ENCODE measurements around the gene MTIF3.
"Not testable (repeated sequence)": the region's sequence is repeated elsewhere in the genome, so short reads cannot be mapped to it uniquely, and the experiment has no call there.

The MTIF3 gene

DNA sequence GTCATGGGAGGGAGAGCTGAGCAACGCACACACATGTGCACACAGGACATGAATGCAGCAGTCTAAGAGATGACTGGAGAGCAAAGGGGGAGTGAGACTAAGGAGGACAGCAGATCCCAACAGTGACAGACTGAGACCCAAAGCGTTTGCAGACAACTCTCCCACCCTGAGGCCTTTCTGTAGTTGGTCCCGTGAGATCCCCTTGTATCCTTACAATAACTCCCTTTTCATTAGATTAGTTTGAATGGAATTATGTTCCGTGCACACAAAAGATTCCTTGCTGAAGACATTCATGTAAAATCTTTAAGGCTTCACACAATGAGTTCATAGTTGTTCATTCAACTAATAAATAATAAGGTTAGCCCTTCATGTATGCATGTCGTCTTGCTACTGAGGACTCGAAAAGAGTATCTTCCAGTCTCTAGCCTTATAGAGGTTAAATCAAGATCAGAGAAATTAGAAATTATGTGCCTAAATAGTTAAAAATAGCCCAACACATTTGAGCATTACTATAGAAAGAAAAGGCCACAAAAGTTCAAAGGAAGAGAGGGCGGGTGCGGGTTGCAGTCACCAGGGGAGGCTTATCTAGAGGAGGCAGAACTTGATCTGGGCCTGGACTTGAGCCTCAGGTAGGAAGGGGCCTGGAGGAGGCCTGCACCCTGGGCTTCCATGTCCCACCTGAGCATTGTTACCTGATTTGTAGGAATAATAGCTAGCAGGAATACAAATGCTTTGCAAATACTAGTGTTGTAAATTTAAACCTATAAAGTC is 29.1 kb downstream of the MTIF3 start:
- H3K4me3 ChIP-seq (ENCODE audit: low read depth, low read length), result no peak overlapping the region

DNA sequence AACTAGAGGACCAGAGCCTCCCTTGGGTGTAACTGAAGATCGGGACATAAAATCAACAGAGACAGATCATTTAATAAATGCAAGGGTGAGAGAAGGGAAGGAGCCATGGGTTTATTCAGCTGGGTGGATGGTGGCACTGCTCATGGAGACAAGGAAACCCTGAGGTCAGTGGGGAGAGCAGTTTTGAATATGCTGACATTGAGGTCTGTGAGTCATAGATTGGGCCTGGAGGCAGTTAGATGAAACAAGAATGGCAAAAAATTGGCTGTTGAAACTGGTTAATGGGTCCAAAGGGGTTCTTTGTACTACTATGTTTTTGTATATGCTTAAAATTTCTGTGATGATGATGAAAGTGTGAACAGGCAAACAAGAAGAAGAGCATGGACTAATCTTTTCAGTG is 31.0 kb downstream of the MTIF3 start:
- H3K4me3 ChIP-seq (ENCODE audit: low read depth, low read length), result no peak overlapping the region

DNA sequence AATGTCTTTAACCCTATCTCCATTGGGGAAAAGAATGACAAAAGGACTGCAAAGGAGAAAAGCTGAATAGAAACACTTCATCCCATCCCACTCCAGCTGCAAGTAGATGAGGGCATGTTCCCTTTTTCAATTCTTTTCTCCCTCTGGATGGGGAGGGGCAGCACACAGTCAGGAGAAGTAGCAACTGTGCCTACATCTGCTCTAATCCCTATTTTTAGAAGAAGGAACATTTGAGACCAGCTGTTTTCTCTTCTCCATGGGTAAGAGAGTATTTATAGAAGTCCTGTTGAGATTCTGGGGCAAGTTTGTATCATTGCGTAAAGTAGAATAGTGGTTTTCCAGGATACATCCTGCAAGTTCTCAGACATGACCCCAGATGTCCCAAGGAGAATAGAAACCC is 35.2 kb downstream of the MTIF3 start:
- H3K4me3 ChIP-seq (ENCODE audit: low read depth, low read length), result no peak overlapping the region

DNA sequence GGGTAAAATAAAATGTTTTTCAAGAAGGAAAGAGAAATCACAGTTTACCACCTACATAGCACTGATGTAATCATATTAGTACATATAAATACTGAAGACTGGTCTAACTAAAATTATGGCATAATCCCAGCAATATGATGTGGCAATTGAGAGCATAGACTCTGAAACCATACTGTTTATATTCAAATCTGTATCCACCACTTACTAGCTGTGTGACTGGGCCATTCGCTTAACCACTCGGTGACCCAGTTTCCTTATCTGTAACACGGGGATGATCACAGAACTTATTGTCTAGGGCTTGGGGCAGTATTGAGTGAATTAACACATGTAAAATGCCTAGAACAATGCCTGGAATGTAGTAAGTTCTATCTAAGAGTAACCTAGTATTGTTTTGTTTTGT is 39.0 kb downstream of the MTIF3 start:
- no peak overlapping the region for H3K4me3 ChIP-seq (ENCODE audit: low read depth, low read length)

DNA sequence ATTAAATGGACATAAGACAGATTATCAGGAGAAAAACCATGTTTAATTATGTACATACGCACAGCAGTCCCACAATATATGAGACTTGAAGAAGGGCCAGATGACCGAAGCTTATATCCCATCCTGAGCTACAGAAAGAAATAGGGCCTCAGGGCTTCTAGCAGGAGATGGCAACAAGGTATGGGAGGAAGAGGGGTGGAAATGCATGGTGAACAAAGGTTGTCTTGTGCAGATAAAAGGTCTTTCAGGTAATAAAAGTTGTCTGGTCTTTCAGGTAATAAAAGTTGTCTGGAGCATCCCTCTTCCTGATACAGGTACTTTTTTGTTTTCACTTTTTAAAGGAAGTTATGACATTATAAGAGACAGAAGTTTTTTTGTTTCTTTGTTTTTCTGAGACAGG is 41.4 kb downstream of the MTIF3 start:
- no peak overlapping the region for H3K4me3 ChIP-seq (ENCODE audit: low read depth, low read length)

DNA sequence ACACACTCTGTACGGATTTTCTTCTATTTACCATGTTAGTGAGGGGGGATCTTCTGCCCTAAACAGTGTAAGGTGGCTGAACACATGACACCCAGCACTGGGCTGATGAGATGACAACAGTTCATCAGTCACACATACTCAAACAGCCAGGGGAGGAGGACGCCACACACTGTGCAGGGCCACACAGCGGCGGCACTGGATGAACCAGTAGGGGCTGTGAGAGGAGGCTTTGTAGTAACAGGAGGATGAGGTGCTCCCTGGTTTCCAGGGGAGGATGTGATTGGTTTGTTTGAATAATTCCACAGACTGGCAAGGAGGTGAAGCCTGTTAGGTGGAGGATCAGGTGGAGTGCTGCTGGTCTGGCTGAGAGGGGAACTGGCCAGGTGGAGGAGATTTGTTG is 42.3 kb downstream of the MTIF3 start:
- H3K4me3 ChIP-seq (ENCODE audit: low read depth, low read length), result no peak overlapping the region

DNA sequence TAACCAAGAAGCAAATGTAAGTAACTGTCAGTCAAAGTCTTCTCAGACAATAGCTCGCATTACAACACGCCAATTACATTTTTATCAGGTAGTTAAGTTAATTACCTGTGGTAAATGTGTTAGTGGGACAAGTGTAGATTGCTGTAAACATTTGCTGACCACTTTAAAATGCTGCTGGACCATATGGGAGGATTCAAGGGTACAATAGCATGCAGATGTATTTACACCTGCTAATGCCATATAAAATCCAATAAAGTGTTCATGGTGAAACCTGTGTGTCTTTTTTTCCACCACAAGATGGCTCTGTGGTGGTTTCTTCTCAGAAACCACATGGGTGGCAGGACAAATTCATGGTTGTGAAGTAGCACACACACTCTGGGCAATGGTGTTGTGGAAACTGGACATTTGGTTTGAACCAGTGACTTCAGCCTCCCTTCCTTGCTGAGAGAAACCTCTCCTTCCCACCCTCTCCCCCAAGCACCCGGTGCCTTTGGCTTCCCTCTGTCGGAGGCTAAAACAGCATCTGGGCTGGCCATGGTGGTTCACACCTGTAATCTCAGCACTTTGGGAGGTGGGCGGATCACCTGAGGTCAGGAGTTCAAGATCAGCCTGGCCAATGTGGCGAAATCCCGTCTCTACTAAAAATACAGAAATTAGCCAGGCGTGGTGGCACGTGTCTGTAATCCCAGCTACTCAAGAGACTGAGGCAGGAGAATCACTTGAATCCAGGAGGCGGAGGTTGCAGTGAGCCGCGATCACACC is 44.0 kb downstream of the MTIF3 start:
- no peak overlapping the region for H3K4me3 ChIP-seq (ENCODE audit: low read depth, low read length)

DNA sequence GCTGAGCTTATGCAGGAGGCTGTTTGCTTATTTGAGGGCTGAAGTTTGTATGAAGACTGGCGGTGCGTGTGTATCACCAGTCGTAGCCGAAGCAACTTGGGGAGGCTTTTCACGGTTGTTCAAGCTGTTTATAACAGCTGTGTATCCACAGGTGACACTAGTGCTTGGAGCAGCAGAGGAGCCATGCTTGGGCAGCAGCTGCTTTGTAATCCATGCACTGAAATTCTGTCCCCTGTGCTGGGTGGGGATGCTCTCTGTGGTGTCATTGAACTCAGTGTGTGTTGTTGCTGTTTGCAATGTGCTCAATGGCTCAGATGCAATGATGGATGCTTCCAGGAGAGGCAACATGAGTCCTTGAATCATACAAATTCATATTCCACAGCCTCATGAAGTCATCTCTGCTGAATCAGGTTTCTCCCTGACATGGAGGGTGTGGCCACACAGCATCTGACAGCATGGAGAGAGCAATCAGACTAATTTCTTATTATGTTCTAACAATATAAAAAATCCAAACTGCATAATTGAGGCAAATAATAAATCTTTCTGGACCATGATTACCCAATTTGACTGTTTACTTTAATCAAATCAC is 44.7 kb downstream of the MTIF3 start:
- H3K4me3 ChIP-seq (ENCODE audit: low read depth, low read length), result no peak overlapping the region

DNA sequence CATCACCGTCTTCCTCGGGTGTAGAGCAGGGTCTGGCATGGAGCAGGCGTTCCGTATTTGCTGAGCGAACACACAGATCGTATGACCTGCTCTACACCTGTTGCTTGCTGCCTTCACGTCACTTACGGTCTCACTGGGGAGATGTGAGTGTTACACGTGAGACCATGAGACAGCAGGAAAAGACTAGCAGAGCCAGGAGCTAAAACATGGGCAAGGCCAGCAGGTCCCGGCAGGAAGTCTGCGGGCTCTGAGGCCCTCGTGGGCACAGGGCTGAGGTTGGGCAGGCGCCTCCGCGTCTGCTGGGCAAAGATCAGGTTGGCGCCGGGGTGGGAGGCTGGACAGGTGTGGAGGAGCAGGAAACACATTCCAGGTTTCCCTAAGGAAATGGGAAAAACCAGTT is 45.7 kb downstream of the MTIF3 start:
- no peak overlapping the region for H3K4me3 ChIP-seq (ENCODE audit: low read depth, low read length)

DNA sequence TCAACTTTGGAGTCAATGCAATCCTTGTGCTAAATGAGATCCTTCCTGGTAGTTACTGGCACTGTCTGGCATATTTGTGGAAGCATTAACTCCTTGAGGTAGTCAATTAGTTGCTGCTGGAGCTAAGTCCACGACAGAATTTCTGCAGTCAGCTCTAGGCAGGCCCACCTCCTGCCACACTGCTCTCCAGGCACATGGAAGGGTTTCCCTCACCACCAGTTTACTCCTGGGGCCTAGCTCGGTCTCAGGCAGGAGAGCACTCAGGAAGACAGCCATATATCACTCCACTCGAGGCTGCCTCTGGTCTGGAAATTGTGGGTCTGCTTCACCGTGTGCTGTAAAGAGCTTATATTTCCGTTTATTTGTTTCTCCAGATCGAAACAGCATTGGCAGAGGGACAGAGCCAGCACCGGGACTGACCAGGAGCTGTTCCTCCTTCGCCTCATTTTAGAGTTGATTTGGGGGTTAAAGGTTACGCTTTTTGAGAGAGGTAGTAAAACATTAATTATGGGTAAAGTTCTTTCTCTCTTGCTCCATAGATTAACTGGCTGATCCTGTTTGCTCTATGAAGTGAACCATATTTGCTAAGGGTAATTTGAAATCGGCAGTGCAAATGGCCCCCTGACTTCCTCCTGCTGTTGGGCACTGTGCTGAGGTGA is 46.5 kb downstream of the MTIF3 start:
- H3K4me3 ChIP-seq (ENCODE audit: low read depth, low read length), result no peak overlapping the region

DNA sequence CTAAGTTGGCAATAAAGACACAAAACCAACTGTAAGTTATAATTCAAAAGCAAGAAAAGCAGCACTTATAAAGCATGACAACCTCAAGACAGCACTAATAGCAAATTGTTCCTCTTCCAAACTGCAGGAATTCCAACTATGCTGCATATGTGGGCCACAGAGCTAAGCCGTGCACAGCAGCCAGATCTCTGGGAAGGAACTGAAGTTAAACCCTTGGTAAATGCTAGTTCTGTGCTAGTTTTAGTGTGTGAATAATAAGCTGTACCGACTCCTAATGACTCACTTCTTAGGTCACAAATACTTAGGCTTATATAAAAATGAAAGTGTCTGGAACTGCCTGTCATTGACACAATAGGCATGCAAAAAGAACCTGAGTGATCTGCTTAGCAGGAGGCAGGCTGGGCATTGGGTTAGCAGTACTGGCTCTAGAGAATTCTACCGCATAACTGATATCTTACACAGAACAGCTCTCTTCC is 47.1 kb downstream of the MTIF3 start:
- H3K4me3 ChIP-seq (ENCODE audit: low read depth, low read length), result no peak overlapping the region

DNA sequence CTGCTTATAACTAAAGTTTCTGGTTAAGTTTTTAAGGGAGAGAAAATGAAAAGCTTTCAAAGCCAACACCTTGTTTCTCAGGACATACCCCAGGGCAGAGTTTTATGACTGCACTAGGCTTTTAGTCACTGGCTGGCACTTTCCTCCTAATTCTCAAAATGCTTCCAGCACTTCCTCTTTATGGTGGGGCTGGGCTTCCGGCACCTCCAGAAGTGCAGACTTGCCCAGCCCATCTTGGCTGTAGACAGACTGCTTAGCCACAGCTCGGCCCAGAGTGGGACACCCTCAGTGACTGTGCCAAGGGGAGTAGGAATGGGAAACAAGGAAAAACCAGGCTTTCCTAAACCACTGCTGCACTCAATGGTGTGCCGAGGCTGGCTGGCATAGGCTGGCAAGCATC is 49.2 kb downstream of the MTIF3 start:
- H3K4me3 ChIP-seq (ENCODE audit: low read depth, low read length), result no peak overlapping the region

DNA sequence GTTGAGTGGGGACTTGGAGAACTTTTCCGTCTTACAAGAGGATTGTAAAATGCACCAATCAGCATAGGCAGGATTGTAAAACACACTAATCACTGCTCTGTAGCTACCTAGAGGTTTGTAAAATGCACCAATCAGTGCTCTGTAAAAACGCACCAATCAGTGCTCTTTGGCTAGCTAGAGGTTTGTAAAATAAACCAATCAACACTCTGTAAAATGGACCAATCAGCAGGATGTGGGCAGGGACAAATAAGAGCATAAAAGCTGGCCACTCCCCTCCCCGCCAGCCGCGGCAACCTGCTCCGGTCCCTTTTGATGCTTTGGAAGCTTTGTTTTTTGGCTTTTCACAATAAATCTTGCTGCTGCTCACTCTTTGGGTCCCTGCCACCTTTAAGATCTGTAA is 50.0 kb downstream of the MTIF3 start:
- H3K4me3 ChIP-seq (ENCODE audit: low read depth, low read length), result not testable (repeated sequence)

DNA sequence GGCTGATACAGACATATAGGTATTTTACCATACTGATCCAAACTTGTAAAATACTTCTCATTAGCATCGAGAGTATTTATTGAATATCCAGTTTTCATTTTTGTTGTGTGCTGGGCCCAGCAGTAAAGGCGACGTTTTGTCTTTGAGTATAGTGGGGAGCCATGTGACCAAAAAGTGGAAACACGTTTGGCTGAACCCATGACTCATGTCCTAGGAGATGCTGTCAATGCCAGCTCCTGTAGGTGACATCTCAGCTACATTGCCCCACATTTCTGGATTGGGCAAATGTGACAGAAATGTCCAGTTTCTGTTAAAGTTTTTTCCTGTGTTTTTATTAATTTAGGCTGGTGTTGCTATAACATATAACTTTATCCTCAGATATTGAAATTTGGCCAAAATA is 52.0 kb downstream of the MTIF3 start:
- H3K4me3 ChIP-seq (ENCODE audit: low read depth, low read length), result no peak overlapping the region

DNA sequence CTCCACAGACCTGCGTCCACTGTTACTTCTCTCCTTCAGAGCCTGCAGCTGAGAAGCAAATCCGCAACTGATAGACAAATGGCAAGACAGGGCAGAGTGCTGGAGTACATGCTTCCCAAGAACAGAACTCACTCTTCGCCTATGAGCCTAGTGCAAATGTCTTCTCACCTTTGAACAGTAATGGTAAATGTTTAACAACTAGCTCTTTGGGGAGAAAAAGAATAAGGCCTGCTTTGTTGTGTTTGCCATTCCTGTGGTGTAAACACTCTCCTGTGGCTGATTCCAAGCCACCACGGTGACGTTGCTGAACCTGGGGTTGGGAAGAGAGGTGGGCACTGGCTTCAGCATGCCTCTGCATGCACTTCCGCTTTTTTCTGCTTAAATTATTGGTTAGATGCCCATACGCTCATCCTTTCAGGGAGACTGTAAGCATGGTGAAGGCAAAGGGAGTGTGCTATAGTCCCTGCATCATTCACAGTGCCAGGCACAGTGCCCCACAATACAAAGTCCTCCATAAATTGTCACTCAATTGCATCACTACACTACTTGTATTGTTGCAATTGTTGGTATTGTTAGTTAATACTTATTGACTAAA is 54.0 kb downstream of the MTIF3 start:
- H3K4me3 ChIP-seq (ENCODE audit: low read depth, low read length), result no peak overlapping the region

DNA sequence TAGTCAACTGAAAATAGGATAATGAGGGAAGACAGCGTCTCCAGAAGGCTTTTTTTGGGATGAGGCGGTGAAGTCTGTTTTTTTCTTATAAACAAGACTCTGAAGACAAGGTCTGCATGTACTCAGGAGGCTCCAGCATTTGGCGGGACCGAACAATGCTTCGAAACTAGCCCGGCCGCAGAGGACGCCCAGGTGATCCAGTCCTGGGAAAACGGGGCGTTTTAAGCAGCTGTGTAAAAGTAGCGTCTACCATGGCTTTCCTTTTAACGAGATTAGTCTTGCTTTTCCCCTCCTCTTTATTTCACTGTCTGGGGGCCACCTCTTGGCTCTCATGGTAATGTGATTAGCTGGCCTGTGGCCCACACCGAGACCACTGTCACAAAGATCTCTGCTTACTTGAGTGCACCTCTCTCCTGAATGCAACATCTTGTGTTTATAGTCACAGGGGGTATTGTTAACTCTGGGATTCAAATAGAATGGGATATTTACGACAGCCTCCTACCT is 55.3 kb downstream of the MTIF3 start:
- H3K4me3 ChIP-seq (ENCODE audit: low read depth, low read length), result no peak overlapping the region

DNA sequence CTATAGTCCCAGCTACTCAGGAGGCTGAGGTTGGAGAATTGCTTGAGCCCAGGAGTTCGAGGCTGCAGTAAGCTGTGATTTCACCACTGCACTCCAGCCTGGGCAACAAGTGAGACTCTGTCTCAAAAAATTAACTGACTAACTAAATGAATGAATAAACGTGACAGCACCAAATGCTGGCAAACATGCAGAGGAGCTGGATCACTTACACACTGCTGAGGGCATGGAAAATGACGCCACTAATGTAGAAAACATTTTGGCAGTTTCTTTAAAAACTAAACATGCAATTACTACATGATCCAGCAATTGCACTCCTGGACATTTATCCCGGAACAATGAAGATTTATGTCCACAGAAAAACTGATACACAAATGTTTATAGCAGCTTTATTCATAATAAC is 57.3 kb downstream of the MTIF3 start:
- H3K4me3 ChIP-seq (ENCODE audit: low read depth, low read length), result no peak overlapping the region

DNA sequence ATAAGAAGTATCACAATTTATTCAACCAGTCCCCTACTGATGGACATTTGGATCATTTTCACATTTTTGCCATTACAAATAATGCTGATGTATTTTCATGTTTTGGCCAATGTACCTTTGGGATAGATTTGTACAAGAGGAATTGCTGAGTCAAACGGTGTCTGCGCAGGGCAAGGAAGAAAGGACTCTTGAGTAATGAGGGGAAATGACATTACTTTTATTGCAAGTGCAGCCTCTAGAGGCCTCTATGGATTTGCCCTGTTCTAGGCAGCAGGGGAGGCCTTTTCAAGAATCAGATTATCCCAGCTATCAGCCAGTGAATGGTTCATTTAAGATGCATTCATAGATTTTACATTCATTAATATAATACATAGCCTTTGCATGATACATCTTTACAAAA is 58.9 kb downstream of the MTIF3 start:
- no peak overlapping the region for H3K4me3 ChIP-seq (ENCODE audit: low read depth, low read length)

DNA sequence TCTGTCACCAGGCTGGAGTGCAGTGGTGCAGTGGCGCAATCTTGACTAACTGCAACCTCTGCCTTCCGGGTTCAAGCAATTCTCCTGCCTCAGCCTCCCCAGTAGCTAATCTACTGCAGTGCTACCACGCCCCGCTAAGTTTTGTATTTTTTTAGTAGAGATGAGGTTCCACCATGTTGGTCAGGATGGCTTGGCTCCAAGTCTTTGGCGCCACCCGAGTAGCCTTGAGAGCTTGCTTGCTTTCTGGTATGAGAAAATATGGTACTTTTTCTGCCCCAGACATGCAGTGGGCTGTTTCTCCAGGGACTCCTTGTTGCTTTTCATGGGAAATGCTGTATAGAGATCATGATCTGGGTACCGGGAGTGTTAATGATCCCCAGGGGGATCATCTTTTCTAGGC is 60.5 kb downstream of the MTIF3 start:
- no peak overlapping the region for H3K4me3 ChIP-seq (ENCODE audit: low read depth, low read length)

DNA sequence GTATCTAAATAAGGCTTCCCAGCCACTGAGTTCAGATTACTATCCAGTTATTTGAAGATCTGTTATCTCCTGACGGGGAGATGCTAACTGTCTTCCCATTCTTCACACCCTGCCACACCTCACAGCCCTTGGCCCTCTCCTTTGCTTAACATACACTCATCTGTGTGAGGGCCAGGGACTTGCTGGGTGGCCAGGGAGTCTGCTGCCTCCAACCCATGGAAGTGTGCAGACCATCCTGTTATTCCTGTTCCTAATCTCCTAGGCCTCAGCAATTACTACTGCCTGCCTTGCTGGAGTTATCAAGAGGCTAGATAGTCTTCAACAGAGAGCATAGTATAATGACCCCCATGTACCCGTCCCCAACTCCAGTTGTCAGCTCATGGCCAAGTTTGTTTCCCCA is 62.1 kb downstream of the MTIF3 start:
- no peak overlapping the region for H3K4me3 ChIP-seq (ENCODE audit: low read depth, low read length)

Measured in iPS-11a (cell line).